Endothelial cell of umbilical vein (primary cell): ENCODE measurements around the gene KRTAP17-1. TPM values are rescaled to one million over a fixed set of nuclear protein-coding genes. Genes with fewer than 3 reads are reported as not detected.

Experiments used
- BruUV-seq: library from RNA; stranded (reverse); fragments of 400-500 nt; replicated peaks from 2 replicates; lab custom pipeline; 2021; lab: Mats Ljungman, UMichigan
- CTCF ChIA-PET: fragments of 300-600, 350-600 bp; sonication (Branson Sonifier 250); formaldehyde crosslinking; loops from one replicate; lab custom pipeline; 2021; ENCODE audit warnings: antibody characterized with exemption, inconsistent platforms; lab: Charles Lee
- POLR2A ChIA-PET: fragments of 300-600, 350-600 bp; sonication (Branson Sonifier 250); formaldehyde crosslinking; loops from one replicate; lab custom pipeline; 2021; ENCODE audit warnings: antibody characterized with exemption, inconsistent platforms; lab: Charles Lee
- DNase-seq: peaks from one replicate; pipeline ENCODE4 v3.0.0-alpha.2; 2011; ENCODE audit warnings: low read depth, low spot score
- FAIRE-seq: peaks from 2 replicates; lab custom pipeline; 2011; peaks lifted over from hg19 to GRCh38; lab: Jason Lieb, UNC
- H2AFZ ChIP-seq: 2 replicates; pipeline ENCODE4 v1.6.0; 2012; ENCODE audit warnings: low read depth, low read length, control low read depth, inconsistent platforms
- H3K27ac ChIP-seq: 2 replicates; pipeline ENCODE4 v1.5.1; 2011; ENCODE audit warnings: low read depth, mild to moderate bottlenecking, control low read depth, low read length, moderate library complexity; ENCODE audit not compliant: insufficient read depth
- H3K27me3 ChIP-seq, 2 experiments: 2 replicates each; pipeline versions ENCODE4 v1.6.0 to v1.6.1; 2011; ENCODE audit warnings: low read length in 2 of 2, mixed read lengths in 1 of 2; ENCODE audit not compliant: control insufficient read depth in 2 of 2, insufficient read depth in 2 of 2
- H3K36me3 ChIP-seq, 2 experiments: 2 replicates in 1 of 2; 3 replicates in 1 of 2; pipeline ENCODE4 v1.5.1; 2011; ENCODE audit warnings: low read length in 2 of 2, mild to moderate bottlenecking in 1 of 2, moderate library complexity in 1 of 2; ENCODE audit not compliant: control insufficient read depth in 2 of 2, insufficient read depth in 2 of 2; ENCODE audit errors: extremely low read depth in 1 of 2
- H3K4me1 ChIP-seq: 3 replicates; pipeline ENCODE4 v1.5.1; 2011; ENCODE audit warnings: mild to moderate bottlenecking, low read length; ENCODE audit not compliant: control insufficient read depth, insufficient read depth; ENCODE audit errors: extremely low read depth
- H3K4me2 ChIP-seq: 2 replicates; pipeline ENCODE4 v1.6.1; 2011; ENCODE audit warnings: low read length, control low read depth, mixed read lengths; ENCODE audit not compliant: insufficient read depth
- H3K4me3 ChIP-seq, 3 experiments: fragments of 200-600 bp in 1 of 3; sonication (generic), shearing (Covaris generic) in 1 of 3; replicated peaks in 1 of 3; 2 replicates each; pipeline ENCODE4 v1.5.1; 2011 to 2016; ENCODE audit warnings: control low read depth in 3 of 3, low read length in 3 of 3, mild to moderate bottlenecking in 2 of 3, inconsistent platforms in 1 of 3, low read depth in 1 of 3, moderate library complexity in 1 of 3; ENCODE audit not compliant: insufficient read depth in 1 of 3
- H3K79me2 ChIP-seq: 2 replicates; pipeline ENCODE4 v1.6.0; 2012; ENCODE audit warnings: low read length, inconsistent platforms; ENCODE audit not compliant: control insufficient read depth, insufficient read depth
- H3K9ac ChIP-seq: replicated peaks from 2 replicates; pipeline ENCODE3; 2011; ENCODE audit warnings: low read length, control low read depth; ENCODE audit not compliant: insufficient read depth; ENCODE audit errors: extremely low read depth
- H3K9me1 ChIP-seq: replicated peaks from 3 replicates; pipeline ENCODE4 v1.6.0; 2011; ENCODE audit warnings: mild to moderate bottlenecking, low read length; ENCODE audit not compliant: control insufficient read depth, insufficient read depth; ENCODE audit errors: extremely low read depth
- H3K9me3 ChIP-seq: replicated peaks from 2 replicates; pipeline ENCODE4 v1.5.1; 2012; ENCODE audit warnings: low read length, inconsistent platforms; ENCODE audit not compliant: control insufficient read depth, insufficient read depth
- H4K20me1 ChIP-seq: replicated peaks from 2 replicates; pipeline ENCODE3; 2011; ENCODE audit warnings: mild to moderate bottlenecking, low read length; ENCODE audit not compliant: control insufficient read depth, insufficient read depth; ENCODE audit errors: extremely low read depth
- CTCF ChIP-seq, 2 donors: IDR thresholded peaks; 1 replicate in 1 of 2; 2 replicates in 1 of 2; pipeline ENCODE4 v1.5.1; 2011; ENCODE audit warnings: low read length in 2 of 2, mild to moderate bottlenecking in 2 of 2, moderate library complexity in 2 of 2, control low read depth in 1 of 2, inconsistent platforms in 1 of 2, low read depth in 1 of 2; ENCODE audit not compliant: insufficient read depth in 1 of 2; ENCODE audit errors: extremely low read depth in 1 of 2
- EZH2 ChIP-seq: IDR thresholded peaks from 2 replicates; pipeline ENCODE4 v1.6.1; 2012; ENCODE audit warnings: borderline replicate concordance, low read depth, mild to moderate bottlenecking, moderate library complexity, low read length, inconsistent platforms; ENCODE audit not compliant: severe bottlenecking
- FOS ChIP-seq: IDR thresholded peaks from 2 replicates; pipeline ENCODE4 v1.6.1; 2011; ENCODE audit warnings: mild to moderate bottlenecking, low read length, moderate library complexity, borderline replicate concordance; ENCODE audit not compliant: insufficient read depth
- GATA2 ChIP-seq: IDR thresholded peaks from 2 replicates; pipeline ENCODE4 v1.7.0; 2011; ENCODE audit warnings: low read depth, mild to moderate bottlenecking, moderate library complexity, mixed read lengths, low read length; ENCODE audit not compliant: insufficient read length, insufficient read depth
- JUN ChIP-seq: IDR thresholded peaks from 2 replicates; pipeline ENCODE4 v1.6.1; 2011; ENCODE audit warnings: borderline replicate concordance, low read depth; ENCODE audit not compliant: insufficient read length, insufficient read depth
- MAX ChIP-seq: IDR thresholded peaks from 2 replicates; pipeline ENCODE4 v1.6.1; 2011; ENCODE audit not compliant: insufficient read depth, insufficient read length
- MYC ChIP-seq: IDR thresholded peaks from one replicate; pipeline ENCODE4 v1.6.1; 2011; ENCODE audit warnings: mild to moderate bottlenecking, low read depth, low read length
- POLR2AphosphoS5 ChIP-seq: IDR thresholded peaks from 2 replicates; pipeline ENCODE4 v1.6.1; 2012; ENCODE audit warnings: low read depth, mild to moderate bottlenecking, control low read depth, low read length, moderate library complexity; ENCODE audit not compliant: insufficient read depth
- dilution Hi-C: fragments of 300-500 bp; cut with MboI; formaldehyde crosslinking; loops from one replicate; pipeline ENCODE4 v1.15.0; 2019; ENCODE audit warnings: low sequenced_read_pairs; ENCODE audit not compliant: extremely low pct_ligation_motif_present
- intact Hi-C: fragments of 100-400 bp; cut with micrococcal nuclease; formaldehyde crosslinking; loops from one replicate; pipeline ENCODE4 v1.10.0; 2022
- polyA plus RNA-seq, 4 experiments: library from polyadenylated mRNA; depleted of rRNA in 3 of 4; stranded (reverse) in 3 of 4; unstranded in 1 of 4; fragments of >200 nt; gene quantifications; 2 replicates each; pipeline versions ENCODE4 v1.2.1 to v1.2.3, GENCODE V29; 2011 to 2012; ENCODE audit warnings: missing spikeins in 1 of 4
- total RNA-seq: library from RNA; stranded (reverse); gene quantifications from 2 replicates; pipeline ENCODE4 v1.2.3, GENCODE V29; 2021

Gene KRTAP17-1
- total and polyA plus RNA-seq, 2 donors (not counting 3 experiments of a cell fraction or from before 2014, with no cell fraction given): not detected

- H2AFZ ChIP-seq: no peak overlapping the region
- no peaks in the 10 kb centered on the region for H3K9me3 ChIP-seq
- TF ChIP-seq CTCF (IDR thresholded peaks at IDR 0.05; ENCODE audit: extremely low read depth in 1 of 2, insufficient read depth in 1 of 2, low read depth in 1 of 2, low read length in 2 of 2) (no peak), MYC (no peak), JUN (no peak), FOS (no peak), GATA2 (no peak), MAX (no peak), POLR2AphosphoS5 (no peak), EZH2 (no peak)
- no peak for FAIRE-seq
- H4K20me1 ChIP-seq: no peaks in the 10 kb centered on the region
- no peaks in the 10 kb centered on the region for H3K27me3 ChIP-seq
- no peaks in the 10 kb centered on the region for H3K9me1 ChIP-seq
- H3K4me2 ChIP-seq: no peak overlapping the region
- ChIA-PET POLR2A (no interaction called here), CTCF (no interaction called here)
- BruUV-seq: no TSS peak
- no peak overlapping the region for H3K4me3 ChIP-seq
- H3K79me2 ChIP-seq: no peaks in the 10 kb centered on the region
- dilution Hi-C loops (no loop called here), intact Hi-C loops (no loop called here)
- no peaks in the 10 kb centered on the region for H3K36me3 ChIP-seq
- no peak for DNase-seq
- no peak overlapping the region for H3K9ac ChIP-seq
- H3K4me1 ChIP-seq: no peaks in the 10 kb centered on the region
- H3K27ac ChIP-seq: no peak overlapping the region
These were observed 17.6 kb upstream of the KRTAP17-1 start for GRCh38 chr17:41333098-41333497.
